HFFc6 (cell line): ENCODE data around the gene CEP290. TPM values are rescaled to one million over a fixed set of nuclear protein-coding genes. Genes with fewer than 3 reads are reported as not detected.
"Not testable (repeated sequence)": the region's sequence is repeated elsewhere in the genome, so short reads cannot be mapped to it uniquely, and the experiment has no call there.

Experiments used
- DNase-seq: peaks from one replicate; pipeline ENCODE4 v3.0.0-alpha.2; 2018
- H3K27ac Mint-ChIP-seq: 2 replicates; pipeline ENCODE4 v1.8.0; 2020; ENCODE audit warnings: mild to moderate bottlenecking, mixed read lengths
- H3K27me3 Mint-ChIP-seq: 2 replicates; pipeline ENCODE4 v1.8.0; 2021; ENCODE audit warnings: mild to moderate bottlenecking, moderate library complexity, mixed read lengths; ENCODE audit not compliant: insufficient read depth
- H3K36me3 Mint-ChIP-seq: 2 replicates; pipeline ENCODE4 v1.8.0; 2021; ENCODE audit warnings: low read depth, mixed read lengths
- H3K4me1 Mint-ChIP-seq: 2 replicates; pipeline ENCODE4 v1.8.0; 2020; ENCODE audit warnings: low read depth, mixed read lengths
- H3K4me3 Mint-ChIP-seq: 2 replicates; pipeline ENCODE4 v1.8.0; 2020; ENCODE audit warnings: mild to moderate bottlenecking, moderate library complexity, mixed read lengths
- H3K9me3 Mint-ChIP-seq: 2 replicates; pipeline ENCODE4 v1.8.0; 2020; ENCODE audit warnings: mild to moderate bottlenecking, mixed read lengths
- total RNA-seq, 6 experiments: library from RNA; stranded (reverse); fragmentation: NEBNext Ultra II Directional; extraction: Animal tissue kit (Norgen Biotek cat#: 25700); gene quantifications; 2 replicates in 1 of 6; 3 replicates in 5 of 6; pipeline ENCODE4 v1.2.3, GENCODE V29; 2021
- TF ChIP-seq, protein P1 (sequence below): fragments of 200-600 bp; sonication (generic); IDR thresholded peaks from 2 replicates; pipeline ENCODE4 v1.5.0; 2021; ENCODE audit warnings: antibody characterized with exemption, mild to moderate bottlenecking

CEP290 gene
- total RNA-seq, 6 experiments from 2014 or later = 10.2 to 13.4 (median 11.7) TPM

DNA sequence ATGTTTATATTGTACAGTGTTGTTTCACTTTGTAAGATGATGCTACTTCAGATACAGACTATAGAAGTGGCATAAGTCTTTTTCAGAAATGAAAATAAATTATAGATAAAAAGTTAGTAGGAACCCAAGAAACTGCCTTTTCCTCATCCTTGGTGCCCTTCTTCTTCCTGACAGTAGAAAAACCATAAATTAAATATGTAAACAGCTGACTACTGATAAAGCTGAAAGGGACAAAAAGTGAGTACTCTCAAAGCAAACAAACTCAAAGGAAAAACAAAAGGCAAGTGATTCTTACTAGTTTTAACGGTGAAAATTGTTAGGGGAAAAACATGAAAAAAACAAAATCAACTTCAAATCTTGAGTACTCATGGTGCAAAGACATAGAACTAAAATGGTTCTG, 104.1 kb downstream of the CEP290 start:
- Mint-ChIP-seq H3K4me3 (no peak overlapping the region), H3K36me3 (no peaks in the 10 kb centered on the region), H3K4me1 (peaks cover 51% of the 10 kb centered on the region)

GRCh38 chr12:88036353-88036965, 105.4 kb downstream of the CEP290 start:
- peaks cover 4% of the 10 kb centered on the region; the same call in 1 of the 2 replicates for H3K36me3 Mint-ChIP-seq
- H3K9me3 Mint-ChIP-seq = peaks cover 3% of the 10 kb centered on the region
- H3K4me3 Mint-ChIP-seq = peak overlapping the region; percentile 99
- peak; percentile 33 for DNase-seq
- H3K4me1 Mint-ChIP-seq = peaks cover 51% of the 10 kb centered on the region
- peaks cover 3% of the 10 kb centered on the region; the same call in 1 of the 2 replicates for H3K27me3 Mint-ChIP-seq
- TF ChIP-seq, protein P1, sequence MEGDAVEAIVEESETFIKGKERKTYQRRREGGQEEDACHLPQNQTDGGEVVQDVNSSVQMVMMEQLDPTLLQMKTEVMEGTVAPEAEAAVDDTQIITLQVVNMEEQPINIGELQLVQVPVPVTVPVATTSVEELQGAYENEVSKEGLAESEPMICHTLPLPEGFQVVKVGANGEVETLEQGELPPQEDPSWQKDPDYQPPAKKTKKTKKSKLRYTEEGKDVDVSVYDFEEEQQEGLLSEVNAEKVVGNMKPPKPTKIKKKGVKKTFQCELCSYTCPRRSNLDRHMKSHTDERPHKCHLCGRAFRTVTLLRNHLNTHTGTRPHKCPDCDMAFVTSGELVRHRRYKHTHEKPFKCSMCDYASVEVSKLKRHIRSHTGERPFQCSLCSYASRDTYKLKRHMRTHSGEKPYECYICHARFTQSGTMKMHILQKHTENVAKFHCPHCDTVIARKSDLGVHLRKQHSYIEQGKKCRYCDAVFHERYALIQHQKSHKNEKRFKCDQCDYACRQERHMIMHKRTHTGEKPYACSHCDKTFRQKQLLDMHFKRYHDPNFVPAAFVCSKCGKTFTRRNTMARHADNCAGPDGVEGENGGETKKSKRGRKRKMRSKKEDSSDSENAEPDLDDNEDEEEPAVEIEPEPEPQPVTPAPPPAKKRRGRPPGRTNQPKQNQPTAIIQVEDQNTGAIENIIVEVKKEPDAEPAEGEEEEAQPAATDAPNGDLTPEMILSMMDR = no peak
- H3K27ac Mint-ChIP-seq = peak overlapping the region; percentile 93

More for the DNA sequence above, 104.1 kb downstream of the CEP290 start:
- TF ChIP-seq, protein P1 = no peak
- no peak overlapping the region for H3K27ac Mint-ChIP-seq
- H3K27me3 Mint-ChIP-seq = peaks cover 3% of the 10 kb centered on the region; the same call in 1 of the 2 replicates
- no peak for DNase-seq
- H3K9me3 Mint-ChIP-seq = no peaks in the 10 kb centered on the region

GRCh38 chr12:88035907-88036289, 106.0 kb downstream of the CEP290 start:
- Mint-ChIP-seq H3K27ac (peak overlapping the region; percentile 93), H3K36me3 (peaks cover 5% of the 10 kb centered on the region; the same call in 1 of the 2 replicates), H3K4me3 (peak overlapping the region; percentile 99), H3K4me1 (peaks cover 49% of the 10 kb centered on the region), H3K9me3 (peaks cover 5% of the 10 kb centered on the region), H3K27me3 (peaks cover 3% of the 10 kb centered on the region; the same call in 1 of the 2 replicates)
- no peak for DNase-seq
- TF ChIP-seq, protein P1 = no peak

DNA sequence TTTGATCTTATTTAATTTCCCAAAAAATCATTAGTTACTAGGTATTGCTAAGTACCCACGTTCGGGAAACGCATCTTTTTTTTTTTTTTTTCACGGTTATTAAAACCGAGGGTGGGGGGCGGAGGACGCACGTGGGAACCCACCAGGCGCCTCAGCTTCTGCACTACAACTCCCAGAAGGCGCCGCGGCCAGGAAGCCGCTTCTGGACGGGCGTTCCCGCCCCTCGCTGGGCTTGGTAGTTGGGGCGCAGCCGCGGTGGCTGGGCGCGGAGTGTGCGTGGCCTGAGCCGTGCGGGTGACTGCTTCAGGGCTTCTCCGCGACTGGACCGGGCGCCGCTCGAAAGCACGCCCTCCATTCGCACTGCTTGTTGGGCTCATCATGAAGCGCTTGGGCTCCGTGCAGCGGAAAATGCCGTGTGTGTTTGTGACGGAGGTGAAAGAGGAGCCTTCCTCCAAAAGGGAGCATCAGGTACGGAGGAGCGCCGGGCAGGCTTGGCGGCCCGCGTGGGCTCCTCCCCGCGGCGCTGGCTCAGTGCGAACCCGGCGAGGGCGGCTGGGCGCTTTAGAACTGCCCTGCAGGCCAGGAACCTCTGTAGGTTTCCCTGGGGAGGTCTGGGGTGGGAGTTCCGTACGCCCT, 106.5 kb downstream of the CEP290 start:
- Mint-ChIP-seq H3K4me1 (peaks cover 45% of the 10 kb centered on the region), H3K27me3 (peaks cover 3% of the 10 kb centered on the region; the same call in 1 of the 2 replicates), H3K36me3 (peaks cover 5% of the 10 kb centered on the region; the same call in 1 of the 2 replicates), H3K4me3 (peak overlapping the region; percentile 99), H3K9me3 (peaks cover 5% of the 10 kb centered on the region), H3K27ac (peak overlapping the region; percentile 93)
- TF ChIP-seq, protein P1 = no peak
- peak; percentile 84 for DNase-seq

GRCh38 chr12:88031161-88031560, 110.7 kb downstream of the CEP290 start:
- not testable (repeated sequence) for H3K9me3 Mint-ChIP-seq

DNA sequence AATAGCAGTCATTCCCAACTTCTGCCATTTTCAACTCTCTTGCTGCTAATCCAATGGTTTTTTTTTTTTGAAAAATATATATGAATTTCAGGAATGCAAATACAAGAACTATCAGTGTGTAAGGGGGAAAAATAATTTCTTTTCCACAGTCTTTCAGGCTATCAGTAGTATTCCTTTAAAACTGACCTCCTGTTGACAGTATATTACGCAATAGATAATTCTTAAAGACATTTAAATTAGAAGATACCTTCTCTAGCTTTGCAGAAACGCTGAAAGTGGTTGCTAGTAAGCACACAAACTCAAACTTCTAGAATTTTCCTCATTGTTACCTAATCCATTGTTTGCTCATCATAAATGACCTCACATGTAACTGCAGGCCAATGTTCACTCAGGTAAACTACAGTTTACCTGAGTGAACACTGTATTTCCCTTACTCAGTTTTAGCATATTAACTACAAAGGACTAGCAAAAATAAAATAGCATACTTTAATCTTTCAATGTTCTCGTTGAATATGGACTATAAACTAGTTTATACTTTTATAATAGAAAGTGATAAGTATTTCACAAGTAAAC, 112.7 kb downstream of the CEP290 start, which contains the start of gene C12orf50:
TSS of gene C12orf50 (minus strand) at position 309 of the 573 bp plus-strand sequence. CDS start 2,439 bp downstream, outside the sequence.
- Mint-ChIP-seq H3K36me3 (peaks cover 5% of the 10 kb centered on the region; the same call in 1 of the 2 replicates), H3K27me3 (peaks cover 8% of the 10 kb centered on the region), H3K9me3 (peaks cover 5% of the 10 kb centered on the region), H3K4me1 (no peaks in the 10 kb centered on the region), H3K27ac (no peak within 1 kb of the TSS), H3K4me3 (no peak within 1 kb of the TSS)
- TF ChIP-seq, protein P1 = no peak
- DNase-seq = no peak

More at GRCh38 chr12:88031161-88031560, 110.7 kb downstream of the CEP290 start:
- DNase-seq, H3K27me3 Mint-ChIP-seq, H3K36me3 Mint-ChIP-seq, H3K4me1 Mint-ChIP-seq, H3K27ac Mint-ChIP-seq, H3K4me3 Mint-ChIP-seq: not testable (repeated sequence)
